SK-N-MC (cell line): ENCODE measurements around the gene MDC1.
"Not testable (repeated sequence)": the region's sequence is repeated elsewhere in the genome, so short reads cannot be mapped to it uniquely, and the experiment has no call there.

Experiments used
- DNase-seq: peaks from one replicate; pipeline ENCODE4 v3.0.0-alpha.2; 2011; ENCODE audit warnings: low read depth, low spot score
- H3K27ac ChIP-seq: fragments of 200-600 bp; sonication (generic); 2 replicates; pipeline ENCODE4 v1.5.1; 2016; ENCODE audit warnings: mixed run types
- H3K36me3 ChIP-seq: fragments of 200-600 bp; sonication (generic); 2 replicates; pipeline ENCODE4 v1.6.1; 2017; ENCODE audit warnings: antibody characterized with exemption, low read length, mixed read lengths; ENCODE audit not compliant: insufficient read depth
- H3K4me3 ChIP-seq: fragments of 200-600 bp; sonication (generic); 2 replicates; pipeline ENCODE4 v1.5.1; 2016
- H3K9ac ChIP-seq: fragments of 200-600 bp; sonication (generic); 2 replicates; pipeline ENCODE4 v1.8.0; 2017; ENCODE audit warnings: mixed run types, mixed read lengths; ENCODE audit not compliant: insufficient read length
- H3K9me3 ChIP-seq: fragments of 200-600 bp; sonication (generic); 2 replicates; pipeline ENCODE4 v1.6.1; 2017; ENCODE audit warnings: low read depth, mild to moderate bottlenecking, antibody characterized with exemption, low read length, moderate library complexity, mixed read lengths
- EZH2 ChIP-seq: fragments of 200-600 bp; sonication (generic); IDR thresholded peaks from one replicate; pipeline ENCODE4 v1.6.1; 2017; ENCODE audit warnings: antibody characterized with exemption
- FOXP2 ChIP-seq: optimal IDR thresholded peaks from 2 replicates; pipeline ENCODE3; 2011; ENCODE audit warnings: mild to moderate bottlenecking, moderate library complexity; ENCODE audit not compliant: insufficient read depth; ENCODE audit errors: extremely low read length, control extremely low read depth
- POLR2AphosphoS5 ChIP-seq: IDR thresholded peaks from 2 replicates; pipeline ENCODE4 v1.6.1; 2012; ENCODE audit warnings: mild to moderate bottlenecking, low read depth, low read length, borderline replicate concordance

MDC1 gene

GRCh38 chr6:30672445-30673253 lies 44.4 kb downstream of the MDC1 start, which contains the start of gene DHX16:
TSS of gene DHX16 (minus strand) at chr6:30673006. CDS start at chr6:30672841, 165 bp downstream.
- peak within 1 kb of the TSS; percentile 38 for H3K27ac ChIP-seq

DNA sequence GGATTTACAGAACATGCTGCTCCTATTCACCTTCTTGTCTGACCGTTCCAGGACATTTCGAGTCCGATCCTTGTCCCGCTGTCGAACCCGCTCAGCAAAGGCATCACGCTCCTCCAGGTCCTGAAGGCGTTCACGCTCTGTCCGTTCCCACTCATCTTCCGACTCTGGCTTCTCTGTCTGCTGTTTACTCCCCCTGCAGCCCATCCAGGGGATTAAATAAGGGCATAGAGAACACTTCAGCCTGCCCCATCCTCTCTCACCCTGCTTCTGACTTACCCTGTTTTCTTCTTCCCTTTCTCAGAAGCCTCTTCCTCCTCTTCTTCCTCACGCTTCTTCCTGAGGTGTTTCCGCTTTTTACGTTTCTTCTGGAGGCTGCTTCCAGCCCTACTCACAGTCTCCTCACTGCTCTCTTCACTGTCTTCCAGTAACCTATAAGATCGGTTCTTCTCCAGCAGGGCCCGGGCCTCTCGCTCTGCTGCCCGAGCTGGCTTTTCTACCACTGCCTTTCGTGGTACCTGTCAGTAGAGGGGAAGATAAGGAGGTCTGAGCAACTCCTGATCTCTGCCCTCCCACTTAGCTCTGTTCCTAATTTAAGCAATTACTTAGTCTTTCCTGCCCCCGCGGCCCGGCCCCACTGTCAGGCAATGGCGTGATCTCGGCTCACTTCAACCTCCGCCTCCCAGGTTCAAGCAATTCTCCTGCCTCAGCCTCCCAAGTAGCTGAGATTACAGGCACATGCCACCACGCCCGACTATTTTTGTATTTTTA lies 46.1 kb downstream of the MDC1 start:
- no peak for TF ChIP-seq POLR2AphosphoS5
- H3K4me3 ChIP-seq, result no peak overlapping the region
- no peaks in the 10 kb centered on the region for H3K9me3 ChIP-seq
- no peak overlapping the region for H3K27ac ChIP-seq
- H3K9ac ChIP-seq, result no peak overlapping the region
- DNase-seq, result no peak
- peaks cover 32% of the 10 kb centered on the region for H3K36me3 ChIP-seq

More at GRCh38 chr6:30672445-30673253, 44.4 kb downstream of the MDC1 start, which contains the start of gene DHX16:
- DNase-seq, result peak; percentile 92
- peaks cover 26% of the 10 kb centered on the region for H3K36me3 ChIP-seq
- H3K9me3 ChIP-seq, result no peaks in the 10 kb centered on the region
- peak within 1 kb of the TSS; percentile 93 for H3K4me3 ChIP-seq
- H3K9ac ChIP-seq, result peak within 1 kb of the TSS; percentile 86
- no peak for TF ChIP-seq EZH2
- TF ChIP-seq POLR2AphosphoS5, result peak; percentile 87
- TF ChIP-seq FOXP2, result no peak

DNA sequence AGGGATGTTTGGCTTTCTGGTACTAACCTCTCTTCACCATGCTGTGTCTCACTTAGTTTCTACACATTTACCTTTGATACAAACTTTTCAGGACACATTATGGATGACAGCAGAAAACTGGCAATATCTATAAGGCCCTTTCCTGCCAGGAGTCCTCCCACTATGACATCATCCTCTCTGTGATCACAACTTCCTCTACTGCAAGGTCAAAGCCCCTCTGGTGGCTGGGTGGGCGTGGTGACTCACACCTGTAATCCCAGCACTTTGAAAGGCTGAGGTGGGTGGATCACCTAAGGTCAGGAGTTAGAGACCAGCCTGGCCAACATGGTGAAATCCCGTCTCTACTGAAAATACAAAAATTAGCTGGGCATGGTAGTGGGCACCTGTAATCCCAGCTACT lies 50.8 kb downstream of the MDC1 start:
- DNase-seq, H3K9ac ChIP-seq: not testable (repeated sequence)
- peaks cover 67% of the 10 kb centered on the region for H3K36me3 ChIP-seq

DNA sequence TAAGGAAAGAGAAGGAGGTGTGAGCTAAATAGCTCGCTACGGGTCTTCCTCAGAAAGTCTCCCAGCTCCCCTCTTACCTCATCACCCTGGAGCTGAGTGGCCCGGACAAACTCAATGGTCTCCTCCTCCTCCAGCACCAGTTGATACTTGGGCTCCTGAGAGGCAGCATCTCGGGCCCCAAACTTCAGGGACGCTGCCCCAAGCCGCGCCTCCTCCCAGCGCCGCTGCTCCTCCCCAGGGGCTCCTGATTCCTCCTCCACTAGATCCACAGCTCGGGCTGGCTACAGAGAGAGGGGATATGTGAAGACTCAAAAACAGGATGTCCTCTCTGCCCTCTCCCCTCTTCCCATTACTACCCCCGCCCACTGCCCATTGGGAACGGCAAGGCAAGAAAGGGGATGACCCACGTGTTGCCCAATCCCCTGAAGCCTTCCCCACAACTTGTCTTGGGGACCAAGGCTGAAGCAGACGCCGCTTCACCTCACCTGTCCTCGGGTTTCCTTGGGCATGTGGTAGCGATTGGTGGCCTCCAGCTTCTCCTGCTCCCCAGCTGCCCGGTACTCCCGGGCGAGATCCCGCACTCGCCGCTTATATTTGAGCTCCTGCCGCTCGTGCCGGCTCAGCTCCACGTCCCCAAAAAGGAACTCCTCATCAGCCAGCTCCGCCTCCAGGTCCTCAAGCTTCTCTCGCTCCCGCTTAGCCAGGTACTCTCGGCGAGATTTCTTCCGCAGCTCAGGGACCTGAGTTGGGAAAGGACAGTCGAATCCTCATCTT lies 51.9 kb downstream of the MDC1 start:
- no peak overlapping the region for H3K4me3 ChIP-seq
- no peaks in the 10 kb centered on the region for H3K9me3 ChIP-seq
- no peak for TF ChIP-seq EZH2
- no peak for TF ChIP-seq FOXP2
- TF ChIP-seq POLR2AphosphoS5, result no peak
- H3K27ac ChIP-seq, result no peak overlapping the region
- H3K36me3 ChIP-seq, result peaks cover 63% of the 10 kb centered on the region
- no peak overlapping the region for H3K9ac ChIP-seq
- no peak for DNase-seq

More for the DNA sequence above, 50.8 kb downstream of the MDC1 start:
- not testable (repeated sequence) for H3K9me3 ChIP-seq, H3K27ac ChIP-seq, H3K4me3 ChIP-seq

GRCh38 chr6:30657922-30658321 lies 59.2 kb downstream of the MDC1 start:
- DNase-seq, H3K27ac ChIP-seq, H3K9me3 ChIP-seq, H3K4me3 ChIP-seq, H3K9ac ChIP-seq: not testable (repeated sequence)
- peaks cover 72% of the 10 kb centered on the region for H3K36me3 ChIP-seq

GRCh38 chr6:30657454-30657853 lies 59.6 kb downstream of the MDC1 start:
- Histone ChIP-seq H3K4me3 (no peak overlapping the region), H3K36me3 (peaks cover 71% of the 10 kb centered on the region), H3K27ac (no peak overlapping the region), H3K9me3 (no peaks in the 10 kb centered on the region), H3K9ac (no peak overlapping the region)
- TF ChIP-seq POLR2AphosphoS5 (no peak), FOXP2 (no peak), EZH2 (no peak)
- no peak for DNase-seq

DNA sequence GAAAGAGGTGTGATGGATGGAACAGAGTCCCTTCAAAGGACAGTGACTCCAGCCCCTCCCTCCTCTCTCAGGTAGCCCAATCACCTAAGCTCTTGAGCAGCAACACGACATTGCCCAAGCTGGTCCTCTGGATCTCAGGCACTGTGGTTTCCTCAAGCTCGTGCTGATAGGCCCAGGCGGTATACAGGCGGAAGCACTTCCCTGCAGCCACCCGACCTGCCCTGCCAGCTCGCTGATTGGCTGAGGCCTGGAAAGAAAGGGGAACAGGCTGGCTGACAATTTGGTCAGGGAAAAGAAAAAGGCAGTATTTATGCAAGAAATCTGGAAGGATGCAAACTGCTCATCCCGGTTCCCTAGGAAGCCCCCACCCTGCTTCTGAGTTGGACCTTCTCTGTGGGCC lies 60.6 kb downstream of the MDC1 start:
- no peak for DNase-seq
- Histone ChIP-seq H3K9ac (no peak overlapping the region), H3K36me3 (peaks cover 71% of the 10 kb centered on the region), H3K9me3 (no peaks in the 10 kb centered on the region), H3K27ac (no peak overlapping the region), H3K4me3 (no peak overlapping the region)
- TF ChIP-seq EZH2 (no peak), POLR2AphosphoS5 (no peak), FOXP2 (no peak)

GRCh38 chr6:30655743-30656094 lies 61.4 kb downstream of the MDC1 start:
- H3K27ac ChIP-seq, result no peak overlapping the region

More at GRCh38 chr6:30655743-30656094, 61.4 kb downstream of the MDC1 start:
- Histone ChIP-seq H3K36me3 (peaks cover 78% of the 10 kb centered on the region), H3K9ac (no peak overlapping the region), H3K4me3 (no peak overlapping the region), H3K9me3 (no peaks in the 10 kb centered on the region)
- DNase-seq, result no peak
- TF ChIP-seq POLR2AphosphoS5 (no peak), EZH2 (no peak), FOXP2 (no peak)
